GM21528 (cell line): ENCODE results near the gene LDB2.

Source experiments
- ATAC-seq: cut with Tn5 transposase; IDR thresholded peaks from one replicate; pipeline ENCODE4 v1.9.1; 2021; ENCODE audit warnings: mild to moderate bottlenecking, moderate library complexity; ENCODE audit not compliant: unreplicated experiment, low FRiP score

Gene LDB2

GRCh38 chr4:16461362-16461761 is 437.1 kb downstream of the LDB2 start:
- no peak for ATAC-seq

DNA sequence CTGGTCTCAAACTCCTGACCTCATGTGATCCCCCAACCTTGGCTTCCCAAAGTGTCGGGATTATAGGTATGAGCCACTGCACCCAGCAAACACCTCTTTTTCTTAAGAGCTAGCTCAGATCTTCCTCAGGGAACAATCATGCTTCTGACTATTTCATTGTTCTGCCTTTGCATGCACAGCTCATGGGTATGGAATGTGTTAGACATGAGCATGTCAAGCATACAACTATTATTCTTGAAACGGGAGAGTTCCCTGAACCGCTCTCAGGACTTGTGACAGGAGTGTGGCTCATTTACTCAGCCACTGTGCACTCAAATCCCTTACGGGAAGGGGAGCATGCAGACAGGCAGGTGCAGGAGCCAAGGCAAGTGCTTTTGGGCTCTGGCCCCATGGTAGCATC is 440.5 kb downstream of the LDB2 start:
- no peak for ATAC-seq
